Upper lobe of right lung (tissue), 1 donor: ENCODE results near the gene MCM9. TPM values are rescaled to one million over a fixed set of nuclear protein-coding genes. Genes with fewer than 3 reads are reported as not detected.
A peak's percentile ranks its signal among the peaks of the same experiment; 100 is the strongest.

ENCODE experiments used
- ATAC-seq: fragments of 200-7000 bp; cut with Tn5 transposase; one replicate; pipeline ENCODE4 v1.9.1; 2020; ENCODE audit warnings: mild to moderate bottlenecking, moderate library complexity
- DNase-seq: peaks from one replicate; pipeline ENCODE4 v3.0.0-alpha.2; 2020
- H3K27ac ChIP-seq: fragments of 200-600 bp; one replicate; pipeline ENCODE4 v1.8.0; 2022
- H3K27me3 ChIP-seq: fragments of 200-600 bp; one replicate; pipeline ENCODE4 v1.8.0; 2022; ENCODE audit warnings: mild to moderate bottlenecking
- H3K36me3 ChIP-seq: fragments of 200-600 bp; one replicate; pipeline ENCODE4 v1.8.0; 2022
- H3K4me1 ChIP-seq: fragments of 200-600 bp; one replicate; pipeline ENCODE4 v1.8.0; 2022
- H3K4me3 ChIP-seq: fragments of 200-600 bp; one replicate; pipeline ENCODE4 v1.8.0; 2022; ENCODE audit warnings: mild to moderate bottlenecking
- H3K9me3 ChIP-seq: fragments of 200-600 bp; one replicate; pipeline ENCODE4 v1.8.0; 2022
- intact Hi-C: fragments of 100-400 bp; cut with DNase I; formaldehyde crosslinking; loops from one replicate; pipeline ENCODE4 v1.11.0; 2022
- total RNA-seq: library from RNA; stranded (reverse); fragmentation: NEBNext Ultra II Directional; extraction: Animal tissue kit (Norgen Biotek cat#: 25700); gene quantifications from one replicate; pipeline ENCODE4 v1.2.1, GENCODE V29; 2021
- TF ChIP-seq, protein P1 (sequence below): fragments of 200-600 bp; IDR thresholded peaks from one replicate; pipeline ENCODE4 v1.8.0; 2022; ENCODE audit warnings: antibody characterized with exemption
- donor health status: DM: no; HTN: yes; CAD: no; lungs with severe emphysema.

Gene MCM9
- total RNA-seq, 1 donor from 2014 or later, result 19.5 TPM

DNA sequence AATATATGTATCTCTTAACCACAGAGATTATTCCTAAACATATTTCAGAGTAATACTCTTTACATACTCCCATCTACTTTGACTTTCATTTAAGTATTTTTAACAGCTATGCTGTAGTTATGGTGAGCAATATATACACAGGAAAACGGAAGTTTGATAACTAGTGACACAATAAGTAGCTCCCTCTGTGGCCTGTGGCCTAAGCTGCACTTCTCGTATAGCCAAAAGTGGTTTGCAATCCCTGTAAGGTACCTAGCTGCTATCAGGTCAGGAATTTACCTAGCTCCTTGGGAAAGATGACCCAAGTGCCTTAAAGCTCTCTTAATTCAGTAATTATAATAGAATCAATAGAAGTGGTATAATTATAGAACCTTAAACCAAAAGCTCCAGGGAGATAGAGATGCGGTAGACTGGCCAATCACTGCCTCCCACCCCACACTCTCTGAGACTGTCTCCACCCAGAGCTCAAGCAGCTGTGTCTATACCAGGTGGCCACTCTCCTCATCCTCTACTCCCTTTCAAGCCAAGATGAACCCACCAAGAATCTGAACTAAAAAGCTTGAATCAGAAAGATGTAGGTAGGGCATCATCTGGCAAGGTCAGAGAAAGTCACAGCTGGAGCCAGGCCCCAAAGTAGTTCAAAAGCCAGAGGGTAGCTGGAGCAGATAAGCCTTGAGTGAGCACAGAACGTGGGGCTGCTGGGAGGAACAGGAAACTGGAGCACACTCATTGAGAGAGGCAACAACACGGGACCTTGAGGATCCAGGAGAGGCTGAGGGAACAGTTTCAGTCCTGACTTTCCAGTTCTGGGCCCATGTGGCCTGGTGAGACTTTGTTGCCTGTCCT lies 125.9 kb downstream of the MCM9 start:
- intact Hi-C loops, result no loop called here
- H3K9me3 ChIP-seq, result no peaks in the 10 kb centered on the region
- H3K4me3 ChIP-seq, result no peak overlapping the region
- peak overlapping the region; percentile 55 for H3K27ac ChIP-seq
- H3K27me3 ChIP-seq, result no peaks in the 10 kb centered on the region
- DNase-seq, result no peak
- ATAC-seq, result peak; percentile 77
- no peaks in the 10 kb centered on the region for H3K4me1 ChIP-seq
- no peaks in the 10 kb centered on the region for H3K36me3 ChIP-seq
- TF ChIP-seq, protein P1, sequence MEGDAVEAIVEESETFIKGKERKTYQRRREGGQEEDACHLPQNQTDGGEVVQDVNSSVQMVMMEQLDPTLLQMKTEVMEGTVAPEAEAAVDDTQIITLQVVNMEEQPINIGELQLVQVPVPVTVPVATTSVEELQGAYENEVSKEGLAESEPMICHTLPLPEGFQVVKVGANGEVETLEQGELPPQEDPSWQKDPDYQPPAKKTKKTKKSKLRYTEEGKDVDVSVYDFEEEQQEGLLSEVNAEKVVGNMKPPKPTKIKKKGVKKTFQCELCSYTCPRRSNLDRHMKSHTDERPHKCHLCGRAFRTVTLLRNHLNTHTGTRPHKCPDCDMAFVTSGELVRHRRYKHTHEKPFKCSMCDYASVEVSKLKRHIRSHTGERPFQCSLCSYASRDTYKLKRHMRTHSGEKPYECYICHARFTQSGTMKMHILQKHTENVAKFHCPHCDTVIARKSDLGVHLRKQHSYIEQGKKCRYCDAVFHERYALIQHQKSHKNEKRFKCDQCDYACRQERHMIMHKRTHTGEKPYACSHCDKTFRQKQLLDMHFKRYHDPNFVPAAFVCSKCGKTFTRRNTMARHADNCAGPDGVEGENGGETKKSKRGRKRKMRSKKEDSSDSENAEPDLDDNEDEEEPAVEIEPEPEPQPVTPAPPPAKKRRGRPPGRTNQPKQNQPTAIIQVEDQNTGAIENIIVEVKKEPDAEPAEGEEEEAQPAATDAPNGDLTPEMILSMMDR, result peak; percentile 18

- H3K27me3 ChIP-seq, result no peaks in the 10 kb centered on the region
- peaks cover 8% of the 10 kb centered on the region for H3K4me1 ChIP-seq
- TF ChIP-seq, protein P1, result no peak
- no peaks in the 10 kb centered on the region for H3K36me3 ChIP-seq
- H3K9me3 ChIP-seq, result no peaks in the 10 kb centered on the region
- ATAC-seq (no peak), DNase-seq (no peak)
- no peak overlapping the region for H3K4me3 ChIP-seq
- intact Hi-C loops, result no loop called here
- no peak overlapping the region for H3K27ac ChIP-seq
These were observed 130.9 kb downstream of the MCM9 start for GRCh38 chr6:118804091-118804490.

- ATAC-seq (no peak), DNase-seq (no peak)
- Histone ChIP-seq H3K27me3 (no peaks in the 10 kb centered on the region), H3K9me3 (no peaks in the 10 kb centered on the region), H3K27ac (no peak overlapping the region), H3K4me3 (no peak overlapping the region), H3K4me1 (peaks cover 8% of the 10 kb centered on the region), H3K36me3 (no peaks in the 10 kb centered on the region)
- intact Hi-C loops, result no loop called here
- TF ChIP-seq, protein P1, result no peak
These were observed 133.7 kb downstream of the MCM9 start for GRCh38 chr6:118801257-118801656.

GRCh38 chr6:118800394-118801071 lies 134.4 kb downstream of the MCM9 start:
- H3K9me3 ChIP-seq, result no peaks in the 10 kb centered on the region
- no peaks in the 10 kb centered on the region for H3K36me3 ChIP-seq
- H3K27me3 ChIP-seq, result no peaks in the 10 kb centered on the region
- TF ChIP-seq, protein P1, result peak; percentile 89
- DNase-seq (no peak), ATAC-seq (peak; percentile 97)
- H3K4me1 ChIP-seq, result peaks cover 8% of the 10 kb centered on the region
- intact Hi-C loops, result no loop called here
- H3K4me3 ChIP-seq, result no peak overlapping the region
- H3K27ac ChIP-seq, result no peak overlapping the region

GRCh38 chr6:118799826-118800225 lies 135.1 kb downstream of the MCM9 start:
- intact Hi-C loops, result no loop called here
- H3K9me3 ChIP-seq, result no peaks in the 10 kb centered on the region
- no peak for ATAC-seq

More at GRCh38 chr6:118799826-118800225, 135.1 kb downstream of the MCM9 start:
- DNase-seq, result no peak
- Histone ChIP-seq H3K4me1 (peaks cover 8% of the 10 kb centered on the region), H3K27ac (no peak overlapping the region), H3K36me3 (no peaks in the 10 kb centered on the region), H3K4me3 (no peak overlapping the region), H3K27me3 (no peaks in the 10 kb centered on the region)
- TF ChIP-seq, protein P1, result no peak
